Fibroblast of the conjunctiva (primary cell): ENCODE data around the gene KRTAP5-2.
"Not testable (repeated sequence)": the region's sequence is repeated elsewhere in the genome, so short reads cannot be mapped to it uniquely, and the experiment has no call there.

Experiments
- DNase-seq: peaks from one replicate; pipeline ENCODE4 v3.0.0-alpha.2; 2010; ENCODE audit warnings: low read depth

The KRTAP5-2 gene

DNA sequence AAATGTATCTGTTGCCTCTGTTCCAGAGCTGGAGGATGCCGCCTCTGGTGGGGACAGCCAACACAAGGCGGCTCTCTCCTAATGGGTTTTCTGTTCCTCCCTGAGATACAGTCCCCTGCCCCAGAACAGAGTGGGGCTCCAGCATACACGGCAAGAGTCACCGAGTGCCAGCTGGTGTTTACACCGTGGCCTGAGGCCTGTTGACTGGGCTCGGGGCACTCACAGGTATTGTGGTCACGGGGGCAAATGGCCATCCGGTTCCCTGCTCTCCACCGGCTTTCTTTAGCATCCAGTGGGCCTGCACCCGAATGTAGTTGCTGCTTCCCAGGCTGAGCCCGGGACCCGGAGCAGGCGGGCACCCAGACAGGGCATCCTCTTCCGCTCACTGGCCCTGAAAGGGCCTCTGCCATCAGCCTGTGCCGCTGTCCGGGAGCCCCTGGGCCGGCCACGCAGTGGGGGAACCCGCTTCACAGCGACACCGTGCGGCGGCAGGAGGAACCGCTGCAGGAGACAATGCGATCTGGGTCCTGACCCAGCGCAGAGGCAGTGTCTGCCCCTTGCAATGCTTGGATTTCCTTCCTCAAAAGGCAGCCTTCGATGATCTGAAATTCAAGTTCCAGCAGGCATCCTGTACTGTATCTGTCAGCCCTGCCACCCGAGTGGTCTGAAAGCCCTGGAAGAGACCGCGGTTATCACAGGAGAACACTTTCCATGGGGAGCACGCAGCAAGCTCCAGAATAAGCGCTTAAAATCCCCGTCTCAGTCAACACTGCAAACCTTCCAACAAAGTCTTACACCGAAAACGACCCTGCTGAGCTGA is 30.6 kb upstream of the KRTAP5-2 start:
- no peak for DNase-seq

DNA sequence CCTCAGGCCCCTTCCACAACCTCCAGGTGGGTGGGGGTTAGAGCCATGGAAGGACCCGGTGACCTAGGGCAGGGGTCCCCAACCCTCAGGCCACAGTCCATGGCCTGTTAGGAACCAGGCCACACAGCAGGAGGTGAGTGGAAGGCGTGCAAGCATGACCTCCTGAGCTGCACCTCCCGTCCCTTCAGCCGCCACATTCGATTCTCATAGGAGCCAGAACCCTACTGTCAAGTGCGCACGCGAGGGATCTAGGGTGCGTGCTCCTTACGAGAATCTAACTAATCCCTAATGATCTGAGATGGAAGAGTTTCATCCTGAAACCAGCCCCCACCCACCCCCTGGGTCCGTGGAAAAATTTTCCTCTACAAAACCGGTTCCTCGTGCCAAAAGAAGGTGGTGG is 27.4 kb upstream of the KRTAP5-2 start:
- no peak for DNase-seq

DNA sequence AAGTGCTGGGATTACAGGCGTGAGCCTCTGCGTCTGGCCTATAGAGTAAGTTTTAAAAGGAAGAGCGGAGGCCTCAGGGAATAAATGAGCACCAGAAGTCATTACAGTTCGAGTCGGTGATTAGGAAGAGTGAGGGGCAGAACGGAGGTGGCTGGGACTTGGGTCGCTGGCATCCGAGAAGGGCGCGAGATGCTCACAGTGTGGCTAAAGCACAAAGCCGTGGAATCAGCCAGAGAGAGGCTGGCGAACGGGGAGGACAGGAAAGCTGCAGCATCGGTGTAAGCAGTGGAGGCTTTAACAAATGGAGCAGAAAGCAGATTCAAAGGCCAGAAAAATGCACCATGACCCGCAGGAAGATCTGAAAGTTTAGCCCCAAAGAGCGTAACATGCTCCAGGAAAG is 26.5 kb upstream of the KRTAP5-2 start:
- no peak for DNase-seq

DNA sequence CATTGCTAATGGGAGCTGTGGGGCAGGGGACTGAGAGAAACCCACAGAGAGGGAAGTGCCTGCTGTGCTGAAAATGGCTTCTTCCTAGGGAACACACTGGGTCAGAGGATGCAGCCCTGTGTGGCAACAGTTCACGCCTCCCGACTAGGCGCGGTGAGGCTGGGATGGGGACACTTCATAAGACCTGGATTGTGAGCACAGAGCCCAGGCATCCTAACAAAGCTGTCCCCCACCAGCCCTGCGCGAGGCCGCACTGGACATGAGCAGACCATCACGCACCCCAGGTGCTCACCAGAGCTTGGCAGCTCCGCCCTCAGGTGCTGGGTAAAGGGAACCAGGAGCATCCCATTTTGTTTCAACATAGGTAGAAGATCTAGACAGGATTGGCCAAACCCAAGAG is 25.6 kb upstream of the KRTAP5-2 start:
- no peak for DNase-seq

DNA sequence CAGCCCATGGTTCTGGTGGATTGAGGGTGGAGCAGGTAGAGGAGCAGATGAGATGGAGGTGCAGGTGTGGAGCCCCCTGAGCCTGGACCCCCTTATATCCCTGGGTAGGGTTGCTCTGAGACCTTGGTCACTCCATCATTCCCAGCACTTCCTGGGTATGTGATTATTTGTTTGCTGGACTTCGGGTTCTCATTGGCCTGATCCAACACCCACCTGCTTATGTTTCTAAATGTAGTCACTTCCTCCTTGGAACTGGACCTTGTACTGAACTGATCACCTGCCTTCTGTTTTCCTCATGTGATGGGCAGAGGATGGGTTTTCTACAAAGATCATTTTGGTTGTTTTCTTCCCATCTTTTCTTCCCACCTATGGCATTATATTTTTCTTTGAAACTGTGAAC is 24.0 kb upstream of the KRTAP5-2 start, which contains the start of gene KRTAP5-4:
KRTAP5-4 (minus strand) TSS at position 53 of the 400 bp plus-strand sequence; CDS start at position 8, 45 bp downstream.
- no peak for DNase-seq

DNA sequence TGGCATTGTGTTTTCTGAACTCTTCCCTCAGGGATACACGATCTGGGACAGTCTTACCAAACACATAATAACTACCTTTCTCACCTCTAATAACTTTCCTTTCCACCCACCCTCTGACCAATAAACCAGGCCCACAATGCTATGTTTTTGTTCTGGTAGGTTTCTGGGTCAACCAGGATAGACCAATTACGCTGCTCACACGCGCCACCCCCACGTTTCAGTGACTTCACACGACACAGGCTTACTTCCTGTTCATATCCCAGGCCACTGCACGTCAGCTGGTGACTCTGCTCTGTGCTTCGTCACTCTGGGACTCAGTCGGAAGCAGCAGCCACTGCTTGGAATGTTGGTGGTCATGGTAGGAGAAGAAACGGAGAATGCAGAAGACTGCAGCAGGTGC is 21.4 kb upstream of the KRTAP5-2 start:
- DNase-seq = no peak

DNA sequence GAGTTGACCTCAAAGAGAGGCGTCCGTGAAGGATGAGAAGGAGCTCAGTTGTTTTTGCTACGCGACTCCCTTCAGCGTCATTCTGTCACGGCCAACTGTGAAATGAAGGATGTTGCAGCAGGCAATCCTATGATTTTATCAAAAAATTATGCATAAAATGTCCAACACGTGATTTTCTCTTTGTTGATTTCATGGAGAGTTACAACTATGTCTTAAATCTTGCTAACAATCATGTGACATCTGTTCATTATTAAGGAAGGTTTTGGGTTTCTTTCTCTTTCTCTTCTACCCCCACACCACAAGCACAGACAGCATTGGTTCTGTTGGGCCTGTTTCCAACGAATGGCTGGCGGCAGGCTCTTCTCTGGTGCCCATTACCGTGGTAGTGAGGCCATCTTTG is 20.1 kb upstream of the KRTAP5-2 start:
- DNase-seq = peak; percentile 5

DNA sequence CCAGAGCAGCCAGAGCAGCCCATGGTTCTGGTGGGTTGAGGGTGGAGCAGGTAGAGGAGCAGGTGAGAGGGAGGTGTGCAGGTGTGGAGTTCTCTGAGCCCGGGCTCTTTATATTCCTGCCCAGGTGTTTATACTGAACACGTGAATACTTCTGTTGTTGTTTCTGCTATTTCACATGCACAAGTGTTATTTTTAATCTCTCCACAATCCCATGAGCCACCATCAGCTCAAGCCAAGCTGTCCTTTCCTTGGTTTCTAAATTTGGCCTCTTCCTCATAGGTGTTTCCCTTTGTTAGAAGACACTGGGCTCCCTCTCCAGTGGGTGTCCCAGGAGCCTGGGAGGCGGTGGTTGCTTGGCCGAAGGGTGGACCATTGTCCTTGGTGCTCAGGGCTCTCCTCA is 10.3 kb upstream of the KRTAP5-2 start, which contains the start of gene KRTAP5-3:
KRTAP5-3 (minus strand) TSS at position 101 of the 400 bp plus-strand sequence; CDS start at position 23, 78 bp downstream.
- no peak for DNase-seq

DNA sequence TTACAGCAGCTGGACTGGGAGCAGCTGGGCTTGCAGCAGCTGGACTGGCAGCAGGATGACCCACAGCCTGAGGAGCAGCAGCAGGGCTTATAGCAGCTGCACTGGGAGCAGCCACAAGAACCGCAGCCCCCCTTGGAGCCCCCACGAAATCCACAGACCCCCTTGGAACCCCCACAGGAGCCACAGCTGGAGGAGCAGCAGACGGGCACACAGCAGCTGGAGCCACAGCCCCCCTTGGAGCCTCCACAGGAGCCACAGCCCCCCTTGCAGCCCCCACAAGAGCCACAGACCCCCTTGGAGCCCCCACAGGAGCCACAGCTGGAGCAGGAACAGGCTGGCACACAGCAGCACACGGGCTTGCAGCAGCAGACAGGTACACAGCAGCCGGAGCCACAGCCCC is 9.8 kb upstream of the KRTAP5-2 start:
- not testable (repeated sequence) for DNase-seq

DNA sequence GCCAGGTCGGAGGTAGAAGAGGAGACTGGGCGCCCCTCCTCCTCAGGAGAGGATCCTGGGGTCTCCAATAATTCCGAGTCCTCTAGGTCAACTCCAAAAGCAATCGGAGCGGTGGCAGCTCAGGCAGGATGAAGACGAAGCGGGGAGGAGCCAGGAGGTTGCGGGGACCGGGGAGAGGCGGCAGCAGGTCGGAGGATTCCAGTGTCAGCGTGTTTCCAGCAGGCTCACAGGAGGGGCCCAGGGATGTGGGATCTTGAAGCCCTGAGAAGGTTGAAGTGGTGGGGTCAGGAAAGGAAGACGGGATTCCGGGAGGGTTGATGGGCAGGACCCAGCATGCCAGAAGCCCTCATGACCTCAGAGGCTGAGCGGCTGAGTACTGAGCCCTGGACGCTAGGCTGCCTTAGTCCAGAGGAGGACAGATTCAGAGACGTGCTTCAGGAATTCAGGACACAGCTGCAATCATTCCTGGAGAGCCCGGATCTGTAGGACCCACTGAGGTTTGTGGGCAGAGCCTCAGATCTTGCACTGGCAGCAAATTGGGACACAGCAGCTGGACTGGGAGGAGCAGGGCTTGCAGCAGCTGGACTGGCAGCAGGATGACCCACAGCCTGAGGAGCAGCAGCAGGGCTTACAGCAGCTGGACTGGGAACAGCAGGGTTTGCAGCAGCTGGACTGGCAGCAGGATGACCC is 9.2 kb upstream of the KRTAP5-2 start:
- not testable (repeated sequence) for DNase-seq

DNA sequence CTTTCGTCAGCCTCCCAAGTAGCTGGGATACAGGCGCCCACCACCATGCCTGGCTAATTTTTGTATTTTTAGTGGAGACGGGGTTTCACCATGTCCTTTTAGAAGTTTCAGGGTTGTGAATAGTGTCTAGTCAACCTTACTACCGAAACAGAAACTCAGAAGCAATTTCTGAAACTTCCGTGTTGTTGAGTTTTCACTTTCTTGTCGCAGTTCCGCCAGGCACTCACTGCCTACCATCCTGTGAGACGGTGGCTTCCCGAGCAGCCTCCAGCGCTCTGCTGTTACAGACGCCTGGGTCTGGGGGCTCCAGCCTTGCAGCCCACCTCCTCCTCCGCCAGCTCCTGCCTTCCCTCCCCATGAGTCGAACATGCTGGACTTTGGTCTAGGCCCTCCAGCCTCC is 7.8 kb upstream of the KRTAP5-2 start:
- not testable (repeated sequence) for DNase-seq

DNA sequence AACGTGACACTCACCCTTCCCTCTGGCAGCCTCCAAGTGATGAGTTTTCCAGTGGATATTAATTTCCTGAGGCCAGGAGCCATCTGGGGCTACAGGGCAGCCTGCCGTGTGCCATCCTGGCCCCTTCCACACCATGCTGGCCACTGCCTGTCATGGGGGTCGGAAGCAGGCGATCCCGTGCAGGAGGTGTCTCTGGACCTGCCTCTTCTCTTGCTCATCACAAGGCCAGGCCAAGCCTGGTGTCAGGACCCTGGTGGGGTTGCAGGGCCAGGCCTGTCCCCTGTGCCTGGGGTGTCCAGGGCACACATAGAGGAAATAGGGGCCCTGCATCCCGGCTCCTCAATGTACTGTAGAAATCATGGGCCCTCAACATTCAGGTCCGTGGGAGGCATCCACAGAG is 6.6 kb upstream of the KRTAP5-2 start:
- no peak for DNase-seq

DNA sequence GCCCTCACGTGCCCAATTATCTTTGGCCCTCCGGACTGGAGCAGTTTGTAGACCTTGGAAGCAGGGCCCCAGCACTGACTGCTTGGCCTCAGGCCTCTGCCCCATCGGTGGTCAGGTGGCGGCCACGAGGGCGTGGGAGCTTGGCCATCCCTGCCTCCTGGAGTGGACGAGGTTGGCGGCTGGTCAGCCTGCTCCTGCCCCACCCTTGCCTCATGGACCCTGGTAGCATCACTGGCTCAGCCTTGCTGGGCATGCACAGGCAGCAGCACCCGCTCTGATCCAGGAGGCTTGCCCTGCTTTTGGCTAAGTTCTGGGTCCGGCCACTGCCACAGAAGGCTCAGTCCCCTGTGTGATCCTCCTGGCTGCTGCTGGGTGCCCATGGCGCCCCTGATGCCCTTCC is 6.1 kb upstream of the KRTAP5-2 start:
- no peak for DNase-seq

DNA sequence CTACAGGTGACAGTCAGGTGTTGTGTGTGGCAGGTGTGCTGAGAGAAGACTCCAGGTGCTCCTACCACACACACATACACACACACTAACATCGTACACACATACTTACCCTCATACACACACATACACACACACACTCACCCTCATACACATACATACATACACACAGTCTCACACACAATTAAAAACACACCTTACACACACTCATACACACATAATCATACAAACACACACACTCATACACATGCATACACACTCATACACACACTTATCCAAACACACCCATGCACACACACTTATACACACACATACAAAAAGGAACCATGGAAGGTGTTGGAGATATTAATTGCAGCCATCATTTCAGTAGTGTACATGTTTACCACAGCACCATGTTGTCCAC is 5.5 kb upstream of the KRTAP5-2 start:
- DNase-seq = no peak

DNA sequence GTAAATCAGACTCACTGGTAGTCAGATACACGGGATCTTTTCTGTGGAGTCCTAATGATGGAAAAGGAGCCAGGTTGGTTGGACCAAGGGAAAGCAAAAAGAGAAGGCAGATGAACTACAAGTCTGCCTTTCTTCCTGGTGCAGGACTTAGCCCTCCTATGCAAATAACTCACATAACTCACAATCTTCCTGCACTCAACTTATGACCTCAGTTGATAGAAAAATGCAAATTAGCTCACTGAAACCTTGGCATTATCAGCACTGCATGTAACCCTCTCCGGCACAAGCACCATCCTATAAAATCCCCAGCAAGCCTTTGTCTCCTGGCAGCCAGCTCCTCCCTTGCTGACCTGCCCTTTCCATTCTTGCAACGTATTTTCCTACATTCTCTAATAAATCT is 3.6 kb upstream of the KRTAP5-2 start:
- DNase-seq = not testable (repeated sequence)

DNA sequence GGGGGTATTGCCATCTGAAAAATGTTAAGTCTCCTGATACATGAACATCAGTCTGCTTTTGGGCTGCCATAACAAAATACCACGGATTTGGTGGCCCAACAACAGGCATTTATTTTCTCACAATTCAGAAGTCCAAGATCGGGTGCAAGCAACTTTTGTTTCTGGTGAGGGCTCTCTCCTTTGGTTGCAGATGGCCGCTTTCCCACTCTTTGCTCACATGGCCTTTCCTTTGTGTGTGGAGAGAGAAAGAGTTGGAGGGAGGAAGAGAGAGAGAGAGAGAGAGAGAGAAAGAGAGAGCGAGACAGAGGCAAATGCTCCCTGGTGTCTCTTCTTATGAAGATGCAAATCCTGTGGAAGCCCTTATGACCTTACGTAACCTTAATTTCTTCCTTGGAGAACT is 2.5 kb upstream of the KRTAP5-2 start:
- no peak for DNase-seq

DNA sequence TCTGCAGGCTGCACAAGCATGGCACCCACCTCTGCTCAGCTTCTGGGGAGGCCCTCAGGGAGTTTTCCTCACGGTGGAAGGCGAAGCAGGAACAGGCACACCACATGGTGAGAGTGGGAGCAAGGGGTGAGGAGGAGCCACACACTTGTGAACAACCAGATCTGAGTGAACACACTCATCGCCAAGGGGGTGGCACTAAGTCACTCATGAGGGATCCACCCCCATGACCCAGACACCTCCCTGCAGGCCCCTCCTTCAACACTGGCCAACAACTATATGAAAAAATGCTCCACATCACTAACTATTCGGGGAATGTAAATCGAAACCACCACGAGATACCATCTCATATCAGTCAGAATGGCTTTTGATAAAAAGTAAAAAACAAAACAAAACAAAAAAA is 722 bp upstream of the KRTAP5-2 start:
- no peak for DNase-seq

DNA sequence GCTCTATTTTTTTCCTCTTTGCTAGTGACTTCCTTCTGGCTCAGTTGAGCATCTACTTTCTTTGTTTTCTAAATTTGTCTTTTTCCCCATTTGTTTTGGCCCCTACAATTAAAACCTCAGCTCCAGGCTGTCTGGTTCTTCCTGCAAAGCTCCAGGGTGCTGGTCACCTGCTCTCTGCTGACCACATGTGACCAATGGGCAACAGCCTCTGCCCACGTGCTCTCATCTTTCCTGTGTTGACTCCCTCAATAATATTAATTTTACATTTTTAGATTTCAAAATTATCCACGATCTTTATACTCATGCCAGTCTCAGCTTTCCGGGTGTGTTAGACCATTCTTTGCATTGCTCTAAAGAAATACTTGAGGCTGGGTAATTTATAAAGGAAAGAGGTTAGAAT is 312 bp upstream of the KRTAP5-2 start:
- DNase-seq = not testable (repeated sequence)

DNA sequence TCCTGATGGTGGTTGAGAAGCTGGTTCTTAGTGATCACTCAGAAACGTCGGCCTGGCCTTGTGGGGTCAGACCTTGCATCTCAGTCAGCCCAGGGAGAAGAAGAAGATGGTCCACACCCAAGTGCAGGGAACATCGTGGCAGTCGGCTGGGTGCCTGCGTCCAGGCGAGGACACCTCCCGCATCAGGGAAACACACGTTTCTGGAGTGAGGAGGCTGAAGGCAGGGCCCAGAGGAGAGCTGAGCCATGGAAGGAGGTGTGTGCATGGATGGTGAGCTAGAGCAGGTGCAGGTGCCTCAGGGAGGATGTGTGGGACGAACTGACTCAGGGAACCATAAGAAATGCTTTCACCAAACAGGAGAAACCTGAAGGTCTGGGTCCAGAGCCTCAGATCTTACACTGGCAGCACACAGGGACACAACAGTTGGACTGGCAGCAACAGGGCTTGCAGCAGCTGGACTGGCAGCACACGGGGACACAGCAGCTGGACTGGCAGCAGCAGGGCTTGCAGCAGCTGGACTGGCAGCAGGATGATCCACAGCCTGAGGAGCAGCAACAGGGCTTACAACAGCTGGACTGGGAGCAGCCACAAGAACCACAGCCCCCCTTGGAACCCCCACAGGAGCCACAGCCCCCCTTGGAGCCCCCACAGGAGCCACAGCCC is 632 bp downstream of the KRTAP5-2 start:
- no peak for DNase-seq

DNA sequence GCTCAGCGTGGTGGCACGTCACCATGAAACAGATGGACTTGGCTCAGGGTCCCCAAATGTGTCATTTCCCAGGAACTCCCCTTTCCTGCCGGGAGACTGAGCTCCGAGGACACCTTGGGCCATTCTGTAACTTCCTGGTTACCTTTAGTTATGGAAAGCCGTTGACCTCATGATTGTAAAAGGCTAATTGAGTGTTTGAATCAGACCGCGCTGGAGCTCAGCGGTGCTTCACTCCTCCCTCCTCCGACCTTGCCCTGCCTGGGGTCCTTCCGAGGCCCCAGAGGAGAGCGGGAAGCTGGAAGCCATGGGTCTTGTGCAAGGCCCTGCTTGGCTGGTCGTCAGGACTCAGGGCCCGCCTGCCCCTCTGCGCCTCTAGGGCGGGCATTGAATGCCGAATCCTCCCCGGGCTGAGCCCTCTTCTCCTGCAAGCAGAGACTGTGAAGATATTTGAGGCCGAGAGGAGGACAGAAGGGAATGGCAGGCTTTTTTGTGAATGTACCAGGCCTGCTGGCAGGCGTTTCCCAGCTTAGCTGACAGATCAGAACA is 1.4 kb downstream of the KRTAP5-2 start:
- DNase-seq = not testable (repeated sequence)

DNA sequence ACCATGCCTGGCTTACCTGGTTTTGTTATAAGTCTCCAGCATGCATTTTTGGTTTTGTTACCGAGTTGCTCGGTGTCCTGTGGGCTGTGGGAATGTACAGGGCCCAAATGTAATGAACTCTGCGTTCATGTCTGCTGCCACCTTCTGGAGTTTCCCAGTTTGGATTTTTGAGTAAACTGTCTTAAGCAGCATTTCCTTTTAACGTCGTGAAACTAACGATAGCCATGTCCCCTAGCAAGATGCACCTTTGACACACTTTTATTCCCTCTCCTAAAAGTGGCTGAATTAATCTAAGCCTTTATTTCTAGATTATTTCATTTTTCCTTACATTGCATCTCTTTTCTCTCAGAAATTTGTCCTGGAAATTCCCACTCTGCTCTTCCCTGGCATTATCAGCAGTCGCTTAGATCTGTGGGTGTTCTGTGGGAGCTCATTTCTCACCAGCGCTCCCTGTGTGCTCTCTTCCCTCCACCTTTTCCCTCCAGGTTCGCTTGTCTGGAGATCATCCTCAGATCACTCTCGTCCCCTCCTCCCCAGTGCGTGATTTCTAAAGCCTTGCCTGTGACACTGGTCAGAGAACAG is 2.0 kb downstream of the KRTAP5-2 start:
- not testable (repeated sequence) for DNase-seq

DNA sequence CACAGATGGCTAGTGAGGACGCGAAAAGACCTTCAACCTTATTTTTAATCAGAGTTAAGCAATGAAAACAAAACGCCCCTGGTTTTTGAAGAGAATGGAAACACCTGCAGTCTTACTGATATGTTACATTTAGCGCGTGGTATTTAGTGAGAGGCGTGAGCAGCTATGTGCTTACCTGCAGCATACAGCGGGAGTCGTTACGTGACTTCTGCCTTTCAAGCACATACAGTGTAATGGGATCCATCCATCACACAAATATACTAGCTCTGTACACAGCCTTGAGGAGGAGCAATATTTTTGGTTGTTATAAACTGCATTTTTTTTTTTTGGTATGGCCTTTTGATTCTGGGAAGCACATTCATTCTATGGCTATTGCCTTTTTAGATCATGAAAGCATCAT is 5.5 kb downstream of the KRTAP5-2 start:
- no peak for DNase-seq
